ENCODE data around the gene MAP3K6. TPM values are rescaled to one million over a fixed set of nuclear protein-coding genes. Genes with fewer than 3 reads are reported as not detected.

MAP3K6 gene
- total and polyA plus RNA-seq, 2 of the 4 experiments (the other 2 are of a cell fraction): 4.8 to 15.9 TPM

- ATAC-seq (ENCODE audit: low read depth): no peak
- Histone ChIP-seq H4K5ac (ENCODE audit: low read depth, low read length) (no peak overlapping the region), H3K4me3 (ENCODE audit: insufficient read depth, low read depth, low read length) (no peak overlapping the region)
Observed at GRCh38 chr1:27331426-27331825, 35.3 kb downstream of the MAP3K6 start.

More at GRCh38 chr1:27331426-27331825, 35.3 kb downstream of the MAP3K6 start:
- dilution Hi-C loops (cut with HindIII; ENCODE audit: low sequenced_read_pairs, unreplicated experiment): no loop called here
- Histone ChIP-seq H3K4me2 (ENCODE audit: low read depth, low read length) (no peak overlapping the region), H4K20me1 (ENCODE audit: insufficient read depth, low read length) (peaks cover 44% of the 10 kb centered on the region), H3K9ac (ENCODE audit: low read depth, low read length) (no peak overlapping the region), H3K79me1 (ENCODE audit: low read depth in 1 of 2, low read length in 2 of 2) (peaks cover 13 to 52% of the 10 kb centered on the region in 2 experiments), H3K9me1 (ENCODE audit: insufficient read depth, low read length) (peaks cover 3% of the 10 kb centered on the region; the same call in 1 of the 2 replicates), H2AK5ac (ENCODE audit: low read depth, low read length) (no peak overlapping the region), H3K23ac (ENCODE audit: low read depth, low read length) (no peak overlapping the region), H3K36me3 (ENCODE audit: control insufficient read depth, insufficient read depth, low read length) (peaks cover 56% of the 10 kb centered on the region), H3K14ac (replicated peaks; ENCODE audit: low read depth, low read length) (no peak overlapping the region), H3K4ac (ENCODE audit: low read depth, low read length) (no peak overlapping the region), H3K4me1 (ENCODE audit: control insufficient read depth, insufficient read depth, low read length) (0 out of 2 replicates have a peak, but pooled peaks cover 2% of the 10 kb centered on the region), H4K91ac (ENCODE audit: insufficient read depth, low read depth, low read length) (no peak overlapping the region), H2BK5ac (ENCODE audit: low read depth, low read length, poor library complexity, severe bottlenecking) (no peak overlapping the region), H3K9me3 (ENCODE audit: control insufficient read depth, insufficient read depth, low read length) (no peaks in the 10 kb centered on the region), H2BK15ac (ENCODE audit: low read depth, low read length) (no peak overlapping the region), H3K18ac (ENCODE audit: low read depth, low read length) (no peak overlapping the region), H2AK9ac (replicated peaks; ENCODE audit: low read depth, low read length, poor library complexity) (no peak overlapping the region), H4K8ac (ENCODE audit: low read depth in 2 of 2, low read length in 2 of 2) (no peak overlapping the region), H3K56ac (ENCODE audit: extremely low read depth, insufficient read depth, low read length) (no peak overlapping the region), H3K27me3 (ENCODE audit: control insufficient read depth, insufficient read depth, low read length) (no peaks in the 10 kb centered on the region), H2AFZ (replicated peaks; ENCODE audit: low read length, poor library complexity) (no peak overlapping the region), H3K27ac (ENCODE audit: insufficient read depth, low read length) (no peak overlapping the region), H2BK20ac (ENCODE audit: low read depth, low read length) (no peak overlapping the region), H2BK120ac (ENCODE audit: low read depth, low read length) (no peak overlapping the region)
- TF ChIP-seq CHD1 (IDR thresholded peaks at IDR 0.05; ENCODE audit: low read depth, low read length): no peak
- TF ChIP-seq CEBPB (IDR thresholded peaks at IDR 0.05; ENCODE audit: low read depth, low read length): no peak
- TF ChIP-seq RFX5 (IDR thresholded peaks at IDR 0.05; ENCODE audit: low read depth, low read length): no peak
- TF ChIP-seq SMC3 (IDR thresholded peaks at IDR 0.05; ENCODE audit: low read depth, low read length): no peak
- TF ChIP-seq MAZ (IDR thresholded peaks at IDR 0.05; ENCODE audit: borderline replicate concordance, low read depth, low read length): no peak
- no peak for TF ChIP-seq MXI1 (IDR thresholded peaks at IDR 0.05; ENCODE audit: borderline replicate concordance, low read depth, low read length)
- TF ChIP-seq MAFK (IDR thresholded peaks at IDR 0.05; ENCODE audit: low read depth, low read length): no peak
- no peak for TF ChIP-seq RCOR1 (IDR thresholded peaks at IDR 0.05; ENCODE audit: insufficient replicate concordance, low read length)
- TF ChIP-seq RAD21 (IDR thresholded peaks at IDR 0.05; ENCODE audit: low read length): no peak
- TF ChIP-seq ELK1 (IDR thresholded peaks at IDR 0.05; ENCODE audit: borderline replicate concordance, low read depth, low read length): no peak
- TF ChIP-seq FOS (IDR thresholded peaks at IDR 0.05; ENCODE audit: low read depth, low read length): no peak
- TF ChIP-seq BHLHE40 (IDR thresholded peaks at IDR 0.05; ENCODE audit: low read depth, low read length): no peak
- TF ChIP-seq USF2 (IDR thresholded peaks at IDR 0.05; ENCODE audit: low read depth, low read length): no peak
- TF ChIP-seq NFE2L2 (IDR thresholded peaks at IDR 0.05; ENCODE audit: low read depth, low read length): no peak
- no peak for TF ChIP-seq CTCF (conservative IDR thresholded peaks at IDR 0.05; ENCODE audit: low read depth, low read length)
- no peak for TF ChIP-seq POLR2A (IDR thresholded peaks at IDR 0.05; ENCODE audit: low read depth, low read length)
- ChIA-PET CTCF (no interaction called here), POLR2A (ENCODE audit: unreplicated experiment) (no interaction called here)
- no peak for DNase-seq
- WGBS, 2 experiments (ENCODE audit: extremely low coverage in 2 of 2, insufficient read length in 1 of 2): 100% methylated on average over 1 of the region's 3 CpGs; no CpG with 5 or more reads in 1 of the 2 experiments
- no TSS peak for BruUV-seq (replicated peaks)
- intact Hi-C loops (cut with micrococcal nuclease): no loop called here
- in situ Hi-C loops (cut with MboI; ENCODE audit: low sequenced_read_pairs): no loop called here
